Bronchial epithelial cell (primary cell): ENCODE data around the gene CAPN1. TPM values are rescaled to one million over a fixed set of nuclear protein-coding genes. Genes with fewer than 3 reads are reported as not detected.

Experiments used
- DNase-seq: peaks from one replicate; pipeline ENCODE4 v3.0.0-alpha.2; 2010; ENCODE audit warnings: low read depth
- FAIRE-seq: peaks from 2 replicates; lab custom pipeline; 2011; peaks lifted over from hg19 to GRCh38; lab: Jason Lieb, UNC
- H3K27me3 ChIP-seq: 2 replicates; pipeline ENCODE4 v1.5.1; 2011; ENCODE audit warnings: low read length; ENCODE audit not compliant: control insufficient read depth, insufficient read depth
- H3K36me3 ChIP-seq: 2 replicates; pipeline ENCODE4 v1.5.1; 2011; ENCODE audit warnings: low read length; ENCODE audit not compliant: control insufficient read depth, insufficient read depth
- H3K4me3 ChIP-seq: 2 replicates; pipeline ENCODE4 v1.5.1; 2011; ENCODE audit warnings: mild to moderate bottlenecking, low read depth, low read length, control low read depth
- total RNA-seq: library from RNA; depleted of rRNA; stranded (reverse); fragments of >200 nt; gene quantifications from 2 replicates; pipeline ENCODE4 v1.2.1, GENCODE V29; 2014
- TF ChIP-seq, protein P1 (sequence below): IDR thresholded peaks from 2 replicates; pipeline ENCODE4 v1.5.1; 2011; ENCODE audit warnings: mild to moderate bottlenecking, moderate library complexity, low read length, control low read depth, inconsistent platforms; ENCODE audit not compliant: insufficient read depth, severe bottlenecking

The CAPN1 gene
- total RNA-seq, 1 donor from 2014 or later, result 136 TPM

DNA sequence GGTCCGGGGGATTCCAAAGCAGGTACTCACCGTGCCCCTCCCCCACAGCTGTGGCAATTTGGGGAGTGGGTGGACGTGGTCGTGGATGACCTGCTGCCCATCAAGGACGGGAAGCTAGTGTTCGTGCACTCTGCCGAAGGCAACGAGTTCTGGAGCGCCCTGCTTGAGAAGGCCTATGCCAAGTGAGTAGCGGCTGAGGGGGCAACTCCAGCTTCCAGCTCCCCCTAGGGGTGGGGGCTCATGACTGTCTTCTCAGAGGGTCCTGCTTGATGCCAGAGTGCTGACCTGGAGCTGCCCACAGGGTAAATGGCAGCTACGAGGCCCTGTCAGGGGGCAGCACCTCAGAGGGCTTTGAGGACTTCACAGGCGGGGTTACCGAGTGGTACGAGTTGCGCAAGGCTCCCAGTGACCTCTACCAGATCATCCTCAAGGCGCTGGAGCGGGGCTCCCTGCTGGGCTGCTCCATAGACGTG lies 4.2 kb downstream of the CAPN1 start:
- no peaks in the 10 kb centered on the region for H3K27me3 ChIP-seq
- peaks cover 55% of the 10 kb centered on the region for H3K36me3 ChIP-seq
- FAIRE-seq (no peak), DNase-seq (no peak)
- no peak overlapping the region for H3K4me3 ChIP-seq
- TF ChIP-seq, protein P1, sequence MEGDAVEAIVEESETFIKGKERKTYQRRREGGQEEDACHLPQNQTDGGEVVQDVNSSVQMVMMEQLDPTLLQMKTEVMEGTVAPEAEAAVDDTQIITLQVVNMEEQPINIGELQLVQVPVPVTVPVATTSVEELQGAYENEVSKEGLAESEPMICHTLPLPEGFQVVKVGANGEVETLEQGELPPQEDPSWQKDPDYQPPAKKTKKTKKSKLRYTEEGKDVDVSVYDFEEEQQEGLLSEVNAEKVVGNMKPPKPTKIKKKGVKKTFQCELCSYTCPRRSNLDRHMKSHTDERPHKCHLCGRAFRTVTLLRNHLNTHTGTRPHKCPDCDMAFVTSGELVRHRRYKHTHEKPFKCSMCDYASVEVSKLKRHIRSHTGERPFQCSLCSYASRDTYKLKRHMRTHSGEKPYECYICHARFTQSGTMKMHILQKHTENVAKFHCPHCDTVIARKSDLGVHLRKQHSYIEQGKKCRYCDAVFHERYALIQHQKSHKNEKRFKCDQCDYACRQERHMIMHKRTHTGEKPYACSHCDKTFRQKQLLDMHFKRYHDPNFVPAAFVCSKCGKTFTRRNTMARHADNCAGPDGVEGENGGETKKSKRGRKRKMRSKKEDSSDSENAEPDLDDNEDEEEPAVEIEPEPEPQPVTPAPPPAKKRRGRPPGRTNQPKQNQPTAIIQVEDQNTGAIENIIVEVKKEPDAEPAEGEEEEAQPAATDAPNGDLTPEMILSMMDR, result peak; percentile 8

DNA sequence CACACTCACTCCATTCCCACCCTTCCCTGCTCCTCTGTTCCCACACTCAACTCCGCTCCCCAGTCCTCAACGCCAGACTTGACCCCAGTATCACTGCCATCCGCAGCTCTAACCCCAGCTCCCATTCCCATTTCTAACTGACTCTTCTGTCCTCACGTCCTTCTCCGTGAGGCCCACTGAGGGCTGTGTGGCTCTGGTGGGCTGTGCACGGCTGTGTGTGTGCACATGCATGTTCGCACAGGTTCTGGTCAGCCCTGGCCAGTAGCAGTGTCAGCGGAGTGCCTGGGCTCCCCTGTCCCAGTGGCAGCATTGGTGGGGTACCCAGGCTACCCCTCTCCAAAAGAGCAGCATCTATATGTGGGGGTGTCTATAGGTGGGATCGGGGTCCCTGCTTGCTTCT lies 5.0 kb downstream of the CAPN1 start:
- Histone ChIP-seq H3K27me3 (no peaks in the 10 kb centered on the region), H3K4me3 (no peak overlapping the region), H3K36me3 (peaks cover 55% of the 10 kb centered on the region)
- TF ChIP-seq, protein P1, result no peak
- FAIRE-seq (no peak), DNase-seq (no peak)

DNA sequence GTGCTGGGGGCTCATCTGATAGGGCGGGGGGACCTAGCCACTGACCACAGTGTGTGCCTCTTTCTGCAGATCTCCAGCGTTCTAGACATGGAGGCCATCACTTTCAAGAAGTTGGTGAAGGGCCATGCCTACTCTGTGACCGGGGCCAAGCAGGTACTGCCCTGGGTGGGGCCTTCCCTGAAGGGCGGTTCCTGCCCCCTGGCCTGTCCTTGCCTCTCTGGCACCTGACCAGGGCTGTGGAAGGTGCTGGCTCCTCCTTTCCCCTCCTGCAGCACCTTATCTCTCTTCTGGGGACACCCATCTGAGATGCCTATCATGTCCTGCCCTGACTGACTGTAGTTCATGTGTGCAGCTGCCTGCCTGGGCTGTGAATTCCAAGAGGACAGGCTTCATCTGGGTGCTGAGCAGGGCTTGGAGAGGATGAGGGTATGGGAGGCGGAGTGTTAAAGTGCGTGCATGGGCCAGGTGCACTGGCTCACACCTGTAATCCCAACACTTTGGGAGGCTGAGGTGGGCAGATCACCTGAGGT lies 5.5 kb downstream of the CAPN1 start:
- FAIRE-seq (peak; percentile 36), DNase-seq (no peak)
- H3K36me3 ChIP-seq, result peaks cover 56% of the 10 kb centered on the region
- H3K27me3 ChIP-seq, result no peaks in the 10 kb centered on the region
- H3K4me3 ChIP-seq, result no peak overlapping the region
- TF ChIP-seq, protein P1, result no peak

DNA sequence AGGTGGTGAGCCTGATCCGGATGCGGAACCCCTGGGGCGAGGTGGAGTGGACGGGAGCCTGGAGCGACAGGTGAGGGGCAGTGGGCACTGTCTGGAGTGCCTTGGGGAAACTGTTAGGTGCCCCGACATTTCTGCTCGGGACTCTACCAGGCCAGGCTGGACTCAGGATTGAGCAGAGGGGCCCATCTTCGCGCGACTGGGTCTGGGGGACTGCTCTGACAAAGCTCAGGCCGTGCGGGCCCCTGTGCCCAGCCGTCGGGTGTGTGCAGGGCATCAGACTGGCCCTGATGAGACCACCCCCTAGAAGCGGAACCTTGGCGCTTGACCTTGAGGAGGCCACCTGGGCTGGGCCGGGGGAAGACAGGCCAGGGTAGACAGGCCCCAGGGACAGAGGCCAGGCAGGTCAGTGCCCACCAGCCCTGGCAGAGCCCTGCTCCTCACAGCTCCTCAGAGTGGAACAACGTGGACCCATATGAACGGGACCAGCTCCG lies 6.3 kb downstream of the CAPN1 start:
- FAIRE-seq (no peak), DNase-seq (no peak)
- no peaks in the 10 kb centered on the region for H3K27me3 ChIP-seq
- no peak overlapping the region for H3K4me3 ChIP-seq
- peaks cover 57% of the 10 kb centered on the region for H3K36me3 ChIP-seq
- TF ChIP-seq, protein P1, result no peak

- Histone ChIP-seq H3K36me3 (peaks cover 57% of the 10 kb centered on the region), H3K4me3 (no peak overlapping the region), H3K27me3 (no peaks in the 10 kb centered on the region)
- no peak for DNase-seq
- TF ChIP-seq, protein P1, result no peak
- no peak for FAIRE-seq
Observed at GRCh38 chr11:65188486-65188885, 6.8 kb downstream of the CAPN1 start.

DNA sequence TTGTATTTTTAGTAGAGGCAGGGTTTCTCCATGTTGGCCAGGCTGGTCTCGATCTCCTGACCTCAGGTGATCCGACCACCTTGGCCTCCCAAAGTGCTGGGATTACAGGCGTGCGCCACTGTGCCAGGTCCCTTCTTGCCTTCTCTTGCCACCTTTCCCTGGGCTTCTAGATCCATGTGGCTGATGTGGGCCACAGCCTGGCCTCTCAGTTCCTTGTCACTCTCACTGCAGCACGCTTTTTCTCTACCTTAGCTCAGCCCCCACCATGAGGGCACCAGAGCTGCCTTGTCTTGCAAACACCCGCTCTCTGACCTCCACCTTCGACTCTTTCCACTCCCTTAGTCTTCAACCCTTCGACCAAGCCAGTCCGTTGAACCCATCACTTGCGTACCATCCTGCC lies 7.5 kb downstream of the CAPN1 start:
- peaks cover 53% of the 10 kb centered on the region for H3K36me3 ChIP-seq
- DNase-seq (no peak), FAIRE-seq (no peak)

More for the DNA sequence above, 7.5 kb downstream of the CAPN1 start:
- no peaks in the 10 kb centered on the region for H3K27me3 ChIP-seq
- H3K4me3 ChIP-seq, result no peak overlapping the region
- TF ChIP-seq, protein P1, result no peak
